ACHN (cell line): ENCODE results near the gene TOLLIP.
"Not testable (repeated sequence)": the region's sequence is repeated elsewhere in the genome, so short reads cannot be mapped to it uniquely, and the experiment has no call there.

Experiments
- DNase-seq: peaks from one replicate; pipeline ENCODE4 v3.0.0-alpha.2; 2015
- in situ Hi-C: cut with HindIII; loops from 2 replicates; pipeline ENCODE4 v1.10.0; 2017; ENCODE audit warnings: low sequenced_read_pairs, low pct_ligation_motif_present, low pct_unique_long_range_greater_than_20kb

Gene TOLLIP

DNA sequence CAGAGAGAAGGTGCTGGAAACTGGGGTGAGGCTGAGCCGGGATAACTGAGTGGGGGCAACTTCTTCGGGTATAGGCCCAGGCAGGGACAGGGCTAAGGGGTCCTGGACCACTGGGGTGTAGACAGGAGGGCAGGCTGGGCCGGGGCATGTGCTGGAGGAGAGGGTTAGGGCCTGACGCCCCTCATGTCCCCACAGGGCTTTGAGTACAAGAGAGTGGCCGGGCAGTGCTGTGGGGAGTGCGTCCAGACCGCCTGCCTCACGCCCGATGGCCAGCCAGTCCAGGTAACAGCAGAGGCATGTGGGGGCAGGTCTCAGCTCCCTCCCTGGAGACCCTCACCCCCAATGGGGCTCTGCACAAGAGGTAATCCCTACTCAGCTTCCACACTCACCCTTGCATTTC is 49.9 kb downstream of the TOLLIP start:
- no peak for DNase-seq
- in situ Hi-C loops: no loop called here

DNA sequence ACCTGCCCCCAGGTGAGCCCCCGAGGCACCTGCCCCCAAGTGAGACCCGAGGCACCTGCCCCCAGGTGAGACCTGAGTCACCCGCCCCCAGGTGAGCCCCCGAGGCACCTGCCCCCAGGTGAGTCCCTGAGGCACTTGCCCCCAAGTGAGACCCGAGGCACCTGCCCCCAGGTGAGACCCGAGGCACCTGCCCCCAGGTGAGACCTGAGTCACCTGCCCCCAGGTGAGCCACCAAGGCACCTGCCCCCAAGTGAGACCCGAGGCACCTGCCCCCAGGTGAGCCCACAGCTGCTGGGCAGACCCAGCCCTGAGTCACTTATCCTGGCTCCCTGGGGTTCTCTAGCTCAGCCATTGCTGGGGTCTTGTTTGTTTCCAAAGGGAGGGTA is 50.4 kb downstream of the TOLLIP start:
- in situ Hi-C loops: no loop called here
- DNase-seq: no peak

DNA sequence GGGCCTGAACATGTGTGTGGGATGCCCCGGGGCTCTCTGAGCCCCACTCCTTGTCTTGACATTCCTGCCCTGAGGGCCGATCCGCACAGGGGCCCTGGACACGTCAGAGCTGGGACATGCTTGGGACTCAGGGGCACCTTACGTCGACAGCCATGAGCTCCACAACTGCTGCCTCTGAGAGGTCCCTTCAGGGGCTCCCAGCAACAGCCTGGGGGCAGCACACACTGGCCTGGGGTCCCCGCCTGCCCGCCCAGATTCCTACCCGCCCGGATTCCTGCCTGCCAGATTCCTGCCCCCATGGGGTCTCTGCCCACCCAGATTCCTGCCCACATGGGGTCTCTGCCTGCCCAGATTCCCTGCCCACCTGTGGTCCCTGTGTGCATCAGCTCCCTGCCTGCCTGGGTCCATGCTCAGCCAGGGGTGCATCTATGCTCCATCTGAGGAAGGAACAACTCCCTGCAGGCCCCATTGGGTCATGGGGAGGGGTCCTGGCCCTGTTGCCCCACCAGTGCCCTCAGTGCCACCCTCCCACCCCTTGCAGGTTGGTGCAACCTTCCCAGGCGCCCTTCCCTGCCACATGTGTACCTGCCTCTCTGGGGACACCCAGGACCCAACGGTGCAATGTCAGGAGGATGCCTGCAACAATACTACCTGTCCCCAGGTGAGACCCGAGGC is 50.9 kb downstream of the TOLLIP start:
- in situ Hi-C loops: no loop called here
- no peak for DNase-seq

DNA sequence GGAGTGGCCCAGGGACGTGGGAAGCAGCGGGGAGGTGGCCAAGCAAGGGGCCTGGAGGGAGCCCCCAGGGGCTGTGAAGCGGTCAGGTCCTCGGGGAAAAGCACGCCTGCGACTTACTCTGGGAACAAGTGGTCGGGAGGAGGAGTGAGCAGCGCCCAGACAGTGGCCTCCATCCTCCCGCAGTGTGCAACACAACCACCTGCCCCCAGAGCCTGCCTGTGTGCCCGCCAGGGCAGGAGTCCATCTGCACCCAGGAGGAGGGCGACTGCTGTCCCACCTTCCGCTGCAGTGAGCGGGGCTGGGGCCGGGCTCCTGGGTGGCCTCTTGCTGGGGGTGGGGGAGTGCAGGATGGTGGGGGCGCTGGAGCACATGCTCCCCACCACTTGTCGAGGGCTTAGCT is 51.5 kb downstream of the TOLLIP start:
- DNase-seq: no peak
- in situ Hi-C loops: no loop called here

DNA sequence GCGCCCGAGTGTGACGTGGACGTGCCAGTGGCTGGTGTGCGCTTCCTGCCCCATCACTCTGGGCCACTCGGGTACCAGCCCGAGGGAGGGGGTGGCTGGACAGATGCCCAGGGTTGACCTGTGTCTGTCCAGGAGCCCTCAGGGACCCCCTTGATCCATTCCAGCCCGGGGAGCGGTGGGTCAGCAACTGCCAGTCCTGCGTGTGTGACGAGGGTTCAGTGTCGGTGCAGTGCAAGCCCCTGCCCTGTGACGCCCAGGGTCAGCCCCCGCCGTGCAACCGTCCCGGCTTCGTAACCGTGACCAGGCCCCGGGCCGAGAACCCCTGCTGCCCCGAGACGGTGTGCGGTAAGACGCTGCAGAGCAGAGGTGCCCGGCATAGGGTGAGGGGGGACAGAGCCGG is 52.1 kb downstream of the TOLLIP start:
- in situ Hi-C loops: no loop called here

DNA sequence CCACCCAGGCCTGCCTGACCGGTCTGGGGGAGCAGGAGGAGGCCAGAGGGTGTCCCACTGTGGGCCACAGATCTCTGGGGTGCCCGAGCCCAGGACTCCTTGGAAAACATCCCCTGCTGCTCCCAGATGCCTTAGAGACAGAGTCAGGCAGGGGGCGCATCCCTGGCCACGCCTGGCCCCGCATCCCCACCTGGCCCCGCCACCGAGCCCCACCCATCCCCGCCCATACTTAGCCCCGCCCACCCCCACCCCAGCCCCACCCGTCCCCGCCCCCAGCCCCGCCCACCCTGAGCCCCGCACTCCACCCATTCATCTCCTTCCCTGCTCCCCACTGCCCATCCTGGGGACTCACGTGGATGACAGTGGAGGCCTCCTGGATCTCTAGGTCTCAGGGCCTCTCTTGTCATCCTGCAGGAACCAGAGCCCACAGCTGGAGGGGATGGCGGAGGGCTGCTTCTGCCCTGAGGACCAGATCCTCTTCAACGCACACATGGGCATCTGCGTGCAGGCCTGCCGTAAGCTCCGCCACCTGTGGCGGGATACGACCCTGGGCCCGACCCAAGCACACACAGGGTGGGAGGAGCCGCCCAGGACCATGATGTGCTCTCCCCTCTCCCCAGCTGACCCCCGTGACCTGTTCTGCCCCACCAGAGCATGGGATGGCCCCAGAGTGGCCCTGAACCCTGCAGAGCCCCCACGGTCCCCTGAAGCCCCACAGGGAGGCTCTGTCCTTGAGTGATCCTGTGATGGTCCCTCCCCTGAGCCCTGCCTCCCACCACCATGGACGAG is 53.0 kb downstream of the TOLLIP start:
- no peak for DNase-seq
- in situ Hi-C loops: no loop called here

More for the DNA sequence above, 52.1 kb downstream of the TOLLIP start:
- no peak for DNase-seq

DNA sequence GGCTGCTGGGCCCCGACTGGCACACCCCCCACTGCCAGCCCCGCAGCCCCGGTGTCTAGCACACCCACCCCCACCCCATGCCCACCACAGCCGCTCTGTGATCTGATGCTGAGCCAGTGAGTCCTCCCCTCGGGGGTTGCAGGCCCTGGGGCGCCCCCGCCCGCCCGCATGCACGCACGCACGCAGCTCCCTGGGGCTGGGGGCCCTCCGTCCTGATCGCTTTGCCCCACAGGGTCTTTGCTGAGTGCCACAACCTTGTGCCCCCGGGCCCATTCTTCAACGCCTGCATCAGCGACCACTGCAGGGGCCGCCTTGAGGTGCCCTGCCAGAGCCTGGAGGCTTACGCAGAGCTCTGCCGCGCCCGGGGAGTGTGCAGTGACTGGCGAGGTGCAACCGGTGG is 54.3 kb downstream of the TOLLIP start:
- DNase-seq: no peak
- in situ Hi-C loops: no loop called here

DNA sequence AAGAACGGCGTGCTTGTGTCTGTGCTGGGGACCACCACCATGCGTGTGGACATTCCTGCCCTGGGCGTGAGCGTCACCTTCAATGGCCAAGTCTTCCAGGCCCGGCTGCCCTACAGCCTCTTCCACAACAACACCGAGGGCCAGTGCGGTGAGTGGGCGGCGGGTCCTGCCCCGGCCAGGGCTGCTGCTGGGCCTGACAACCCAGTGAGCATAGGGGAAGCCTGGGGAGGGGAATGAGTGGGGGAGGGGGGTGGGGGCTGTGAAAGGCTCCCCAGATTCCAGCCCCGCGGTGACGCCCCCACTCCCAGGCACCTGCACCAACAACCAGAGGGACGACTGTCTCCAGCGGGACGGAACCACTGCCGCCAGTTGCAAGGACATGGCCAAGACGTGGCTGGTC is 54.7 kb downstream of the TOLLIP start:
- DNase-seq: no peak
- in situ Hi-C loops: no loop called here

DNA sequence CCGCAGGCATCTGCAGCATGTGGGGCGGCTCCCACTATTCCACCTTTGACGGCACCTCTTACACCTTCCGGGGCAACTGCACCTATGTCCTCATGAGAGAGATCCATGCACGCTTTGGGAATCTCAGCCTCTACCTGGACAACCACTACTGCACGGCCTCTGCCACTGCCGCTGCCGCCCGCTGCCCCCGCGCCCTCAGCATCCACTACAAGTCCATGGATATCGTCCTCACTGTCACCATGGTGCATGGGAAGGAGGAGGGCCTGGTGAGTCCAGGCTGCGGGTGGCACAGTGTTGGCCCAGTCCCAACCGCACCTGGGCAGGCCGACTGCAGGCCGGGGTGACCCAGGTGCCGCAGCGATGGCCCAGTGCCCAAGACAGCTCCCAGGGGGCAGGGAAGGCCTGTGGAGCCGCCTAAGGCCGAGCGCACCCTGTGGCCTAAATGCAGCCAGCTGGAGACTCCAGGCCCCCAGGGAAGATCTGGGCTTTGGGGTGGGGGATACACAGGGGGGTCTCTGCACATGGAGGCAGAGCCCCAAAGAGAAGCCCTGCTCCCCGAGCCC is 55.3 kb downstream of the TOLLIP start:
- DNase-seq: no peak
- in situ Hi-C loops: no loop called here

DNA sequence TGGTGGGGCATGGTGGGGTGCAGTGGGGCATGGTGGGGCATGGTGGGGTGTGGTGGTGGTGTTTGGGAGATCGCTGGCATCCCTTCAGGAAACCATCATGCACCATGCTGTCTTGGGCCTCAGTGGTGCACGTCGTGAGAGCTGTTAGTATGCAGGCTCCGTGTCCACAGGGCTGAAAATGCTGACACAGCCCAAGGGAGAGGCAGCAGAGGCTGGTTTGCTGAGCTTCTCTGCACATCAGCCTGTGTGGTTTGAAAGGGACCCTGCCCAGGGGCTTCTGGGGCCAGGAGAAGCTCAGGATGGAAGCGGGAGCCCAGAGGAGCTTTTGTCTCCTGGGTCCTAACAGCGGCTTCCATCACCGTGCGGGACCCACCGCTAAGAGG is 56.3 kb downstream of the TOLLIP start:
- no peak for DNase-seq
- in situ Hi-C loops: no loop called here

DNA sequence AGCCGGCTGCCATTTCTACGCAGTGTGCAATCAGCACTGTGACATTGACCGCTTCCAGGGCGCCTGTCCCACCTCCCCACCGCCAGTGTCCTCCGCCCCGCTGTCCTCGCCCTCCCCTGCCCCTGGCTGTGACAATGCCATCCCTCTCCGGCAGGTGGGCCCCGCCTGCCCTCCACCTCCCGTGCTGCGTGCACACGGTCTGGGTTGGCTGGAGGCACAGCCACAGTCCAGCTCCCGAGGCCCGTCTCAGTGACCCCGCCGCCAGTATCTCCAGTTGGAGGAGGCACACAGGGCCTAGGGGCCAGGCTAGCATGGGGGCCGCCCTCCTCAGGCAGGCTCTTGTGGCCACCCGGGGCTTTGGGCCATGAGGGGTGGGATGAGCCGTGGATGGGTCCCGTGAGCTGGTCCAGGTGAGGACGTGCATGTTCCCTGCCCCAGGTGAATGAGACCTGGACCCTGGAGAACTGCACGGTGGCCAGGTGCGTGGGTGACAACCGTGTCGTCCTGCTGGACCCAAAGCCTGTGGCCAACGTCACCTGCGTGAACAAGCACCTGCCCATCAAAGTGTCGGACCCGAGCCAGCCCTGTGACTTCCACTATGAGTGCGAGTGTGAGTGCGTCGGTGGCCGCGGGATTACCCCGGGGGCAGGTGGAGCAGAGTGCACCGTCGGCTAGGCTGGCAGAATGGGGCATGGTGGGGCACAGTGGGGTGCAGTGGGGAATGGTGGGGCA is 56.9 kb downstream of the TOLLIP start:
- no peak for DNase-seq
- in situ Hi-C loops: no loop called here

DNA sequence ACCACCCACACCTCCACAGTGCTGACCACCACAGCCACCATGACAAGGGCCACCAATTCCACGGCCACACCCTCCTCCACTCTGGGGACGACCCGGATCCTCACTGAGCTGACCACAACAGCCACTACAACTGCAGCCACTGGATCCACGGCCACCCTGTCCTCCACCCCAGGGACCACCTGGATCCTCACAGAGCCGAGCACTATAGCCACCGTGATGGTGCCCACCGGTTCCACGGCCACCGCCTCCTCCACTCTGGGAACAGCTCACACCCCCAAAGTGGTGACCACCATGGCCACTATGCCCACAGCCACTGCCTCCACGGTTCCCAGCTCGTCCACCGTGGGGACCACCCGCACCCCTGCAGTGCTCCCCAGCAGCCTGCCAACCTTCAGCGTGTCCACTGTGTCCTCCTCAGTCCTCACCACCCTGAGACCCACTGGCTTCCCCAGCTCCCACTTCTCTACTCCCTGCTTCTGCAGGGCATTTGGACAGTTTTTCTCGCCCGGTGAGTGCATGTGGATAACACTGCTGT is 58.1 kb downstream of the TOLLIP start:
- DNase-seq: no peak
- in situ Hi-C loops: no loop called here

DNA sequence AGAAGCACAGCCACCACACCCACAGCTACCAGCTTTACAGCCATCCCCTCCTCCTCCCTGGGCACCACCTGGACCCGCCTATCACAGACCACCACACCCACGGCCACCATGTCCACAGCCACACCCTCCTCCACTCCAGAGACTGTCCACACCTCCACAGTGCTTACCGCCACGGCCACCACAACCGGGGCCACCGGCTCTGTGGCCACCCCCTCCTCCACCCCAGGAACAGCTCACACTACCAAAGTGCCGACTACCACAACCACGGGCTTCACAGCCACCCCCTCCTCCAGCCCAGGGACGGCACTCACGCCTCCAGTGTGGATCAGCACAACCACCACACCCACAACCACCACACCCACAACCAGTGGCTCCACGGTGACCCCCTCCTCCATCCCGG is 59.0 kb downstream of the TOLLIP start:
- DNase-seq, in situ Hi-C loops: not testable (repeated sequence)

DNA sequence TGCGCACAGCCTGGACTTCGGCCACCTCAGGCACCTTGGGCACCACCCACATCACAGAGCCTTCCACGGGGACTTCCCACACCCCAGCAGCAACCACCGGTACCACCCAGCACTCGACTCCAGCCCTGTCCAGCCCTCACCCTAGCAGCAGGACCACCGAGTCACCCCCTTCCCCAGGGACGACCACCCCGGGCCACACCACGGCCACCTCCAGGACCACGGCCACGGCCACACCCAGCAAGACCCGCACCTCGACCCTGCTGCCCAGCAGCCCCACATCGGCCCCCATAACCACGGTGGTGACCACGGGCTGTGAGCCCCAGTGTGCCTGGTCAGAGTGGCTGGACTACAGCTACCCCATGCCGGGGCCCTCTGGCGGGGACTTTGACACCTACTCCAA is 60.5 kb downstream of the TOLLIP start:
- DNase-seq, in situ Hi-C loops: not testable (repeated sequence)

DNA sequence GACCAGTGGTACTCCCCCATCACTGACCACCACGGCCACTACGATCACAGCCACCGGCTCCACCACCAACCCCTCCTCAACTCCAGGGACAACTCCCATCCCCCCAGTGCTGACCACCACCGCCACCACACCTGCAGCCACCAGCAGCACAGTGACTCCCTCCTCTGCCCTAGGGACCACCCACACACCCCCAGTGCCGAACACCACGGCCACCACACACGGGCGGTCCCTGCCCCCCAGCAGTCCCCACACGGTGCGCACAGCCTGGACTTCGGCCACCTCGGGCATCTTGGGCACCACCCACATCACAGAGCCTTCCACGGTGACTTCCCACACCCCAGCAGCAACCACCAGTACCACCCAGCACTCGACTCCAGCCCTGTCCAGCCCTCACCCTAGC is 62.4 kb downstream of the TOLLIP start:
- DNase-seq, in situ Hi-C loops: not testable (repeated sequence)

DNA sequence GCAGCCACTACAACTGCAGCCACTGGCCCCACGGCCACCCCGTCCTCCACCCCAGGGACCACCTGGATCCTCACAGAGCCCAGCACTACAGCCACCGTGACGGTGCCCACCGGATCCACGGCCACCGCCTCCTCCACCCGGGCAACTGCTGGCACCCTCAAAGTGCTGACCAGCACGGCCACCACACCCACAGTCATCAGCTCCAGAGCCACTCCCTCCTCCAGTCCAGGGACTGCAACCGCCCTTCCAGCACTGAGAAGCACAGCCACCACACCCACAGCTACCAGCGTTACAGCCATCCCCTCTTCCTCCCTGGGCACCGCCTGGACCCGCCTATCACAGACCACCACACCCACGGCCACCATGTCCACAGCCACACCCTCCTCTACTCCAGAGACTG is 63.1 kb downstream of the TOLLIP start:
- DNase-seq, in situ Hi-C loops: not testable (repeated sequence)

DNA sequence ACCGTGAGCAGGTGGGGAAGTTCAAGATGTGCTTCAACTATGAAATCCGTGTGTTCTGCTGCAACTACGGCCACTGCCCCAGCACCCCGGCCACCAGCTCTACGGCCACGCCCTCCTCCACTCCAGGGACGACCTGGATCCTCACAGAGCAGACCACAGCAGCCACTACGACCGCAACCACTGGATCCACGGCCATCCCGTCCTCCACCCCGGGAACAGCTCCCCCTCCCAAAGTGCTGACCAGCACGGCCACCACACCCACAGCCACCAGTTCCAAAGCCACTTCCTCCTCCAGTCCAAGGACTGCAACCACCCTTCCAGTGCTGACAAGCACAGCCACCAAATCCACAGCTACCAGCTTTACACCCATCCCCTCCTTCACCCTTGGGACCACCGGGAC is 63.7 kb downstream of the TOLLIP start:
- DNase-seq, in situ Hi-C loops: not testable (repeated sequence)

DNA sequence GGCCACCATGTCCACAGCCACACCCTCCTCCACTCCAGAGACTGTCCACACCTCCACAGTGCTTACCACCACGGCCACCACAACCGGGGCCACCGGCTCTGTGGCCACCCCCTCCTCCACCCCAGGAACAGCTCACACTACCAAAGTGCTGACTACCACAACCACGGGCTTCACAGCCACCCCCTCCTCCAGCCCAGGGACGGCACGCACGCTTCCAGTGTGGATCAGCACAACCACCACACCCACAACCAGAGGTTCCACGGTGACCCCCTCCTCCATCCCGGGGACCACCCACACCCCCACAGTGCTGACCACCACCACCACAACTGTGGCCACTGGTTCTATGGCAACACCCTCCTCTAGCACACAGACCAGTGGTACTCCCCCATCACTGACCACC is 64.9 kb downstream of the TOLLIP start:
- DNase-seq: not testable (repeated sequence)

DNA sequence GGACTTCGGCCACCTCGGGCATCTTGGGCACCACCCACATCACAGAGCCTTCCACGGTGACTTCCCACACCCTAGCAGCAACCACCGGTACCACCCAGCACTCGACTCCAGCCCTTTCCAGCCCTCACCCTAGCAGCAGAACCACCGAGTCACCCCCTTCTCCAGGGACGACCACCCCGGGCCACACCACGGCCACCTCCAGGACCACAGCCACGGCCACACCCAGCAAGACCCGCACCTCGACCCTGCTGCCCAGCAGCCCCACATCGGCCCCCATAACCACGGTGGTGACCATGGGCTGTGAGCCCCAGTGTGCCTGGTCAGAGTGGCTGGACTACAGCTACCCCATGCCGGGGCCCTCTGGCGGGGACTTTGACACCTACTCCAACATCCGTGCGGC is 65.9 kb downstream of the TOLLIP start:
- DNase-seq, in situ Hi-C loops: not testable (repeated sequence)

More for the DNA sequence above, 64.9 kb downstream of the TOLLIP start:
- in situ Hi-C loops: not testable (repeated sequence)
